Stimulated activated CD8-positive, alpha-beta memory T cell treated with anti-CD3 and anti-CD28 coated beads, Interleukin-4, amount 100 ng/mL, for 48 hours (primary cell): ENCODE results near the gene ARHGAP5.

Source experiments
- DNase-seq: peaks from one replicate; pipeline ENCODE4 v3.0.0-alpha.2; 2020

The ARHGAP5 gene

DNA sequence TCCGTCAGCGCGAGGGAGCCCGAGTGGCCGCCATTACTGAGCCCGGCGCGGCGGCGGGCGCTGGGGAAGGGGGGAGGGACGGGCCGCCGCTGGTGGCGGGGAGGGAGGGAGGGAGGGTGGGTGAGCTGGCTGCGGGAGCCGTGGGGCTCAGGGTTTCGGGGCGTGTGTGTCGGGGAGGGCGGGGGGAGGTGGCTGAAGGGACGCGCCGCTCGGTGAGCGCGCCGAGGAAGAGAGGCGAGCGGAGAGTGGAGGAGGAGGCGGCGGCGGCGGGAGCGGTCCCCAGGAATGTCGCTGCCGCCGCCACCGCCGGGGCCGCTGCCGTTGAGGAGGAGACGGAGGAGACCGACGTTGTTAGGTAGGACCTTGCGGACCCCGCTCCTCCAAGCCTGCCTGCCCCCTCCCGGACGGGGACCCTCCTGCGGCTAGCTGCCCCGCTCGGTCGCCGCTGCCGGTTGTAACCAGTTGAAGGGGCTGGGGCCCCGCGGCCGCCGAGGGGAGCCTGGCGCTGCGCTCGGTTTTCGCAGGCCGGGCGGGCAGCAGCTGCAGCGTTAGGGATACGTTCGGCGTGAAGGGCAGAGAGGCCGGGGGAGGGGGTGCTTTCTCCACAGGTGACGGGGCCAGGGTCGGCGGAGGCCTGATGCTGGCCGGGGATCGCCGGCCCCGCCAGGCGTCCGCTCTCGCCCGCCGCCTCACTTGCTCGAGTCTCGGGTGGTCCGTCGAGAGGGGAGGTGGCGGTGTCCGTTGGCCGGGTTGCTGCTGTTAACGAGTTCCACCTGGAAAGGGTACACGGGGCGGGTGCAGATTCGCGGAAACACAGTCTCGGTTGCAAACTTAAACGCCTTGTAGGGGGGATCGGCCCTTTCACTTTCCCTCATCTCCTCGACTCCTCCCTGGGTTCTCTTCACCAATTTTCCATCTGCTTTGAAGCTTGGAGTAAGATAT, at the start of gene ARHGAP5:
Gene ARHGAP5 (plus strand): TSS at position 224 of the 942 bp plus-strand sequence. CDS start 13,366 bp downstream, outside the sequence.
- DNase-seq, result peak; percentile 60

- DNase-seq, result no peak
These were observed 48.5 kb upstream of the ARHGAP5 start for GRCh38 chr14:32028599-32028998.

GRCh38 chr14:32033543-32033942, 43.6 kb upstream of the ARHGAP5 start:
- DNase-seq, result no peak

DNA sequence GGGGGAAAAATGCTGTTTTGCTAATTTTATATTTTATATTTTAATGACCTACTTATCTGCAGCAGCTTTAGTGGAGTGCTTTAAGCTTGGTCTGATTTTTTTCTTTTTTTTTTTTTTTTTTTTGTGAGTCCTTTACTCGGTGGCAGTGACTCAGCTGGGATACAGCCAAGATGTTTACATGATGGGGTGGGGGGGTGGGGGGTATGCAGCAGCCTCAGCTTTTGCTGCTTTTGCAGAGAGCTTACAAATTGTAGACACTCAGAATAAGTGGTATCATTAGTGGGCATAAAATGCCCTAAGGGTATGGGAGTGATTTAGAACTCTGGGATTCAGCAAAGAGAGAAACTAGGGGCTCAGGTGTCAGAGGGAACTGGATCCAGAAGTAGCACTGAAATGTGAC, 38.2 kb upstream of the ARHGAP5 start:
- DNase-seq, result no peak

DNA sequence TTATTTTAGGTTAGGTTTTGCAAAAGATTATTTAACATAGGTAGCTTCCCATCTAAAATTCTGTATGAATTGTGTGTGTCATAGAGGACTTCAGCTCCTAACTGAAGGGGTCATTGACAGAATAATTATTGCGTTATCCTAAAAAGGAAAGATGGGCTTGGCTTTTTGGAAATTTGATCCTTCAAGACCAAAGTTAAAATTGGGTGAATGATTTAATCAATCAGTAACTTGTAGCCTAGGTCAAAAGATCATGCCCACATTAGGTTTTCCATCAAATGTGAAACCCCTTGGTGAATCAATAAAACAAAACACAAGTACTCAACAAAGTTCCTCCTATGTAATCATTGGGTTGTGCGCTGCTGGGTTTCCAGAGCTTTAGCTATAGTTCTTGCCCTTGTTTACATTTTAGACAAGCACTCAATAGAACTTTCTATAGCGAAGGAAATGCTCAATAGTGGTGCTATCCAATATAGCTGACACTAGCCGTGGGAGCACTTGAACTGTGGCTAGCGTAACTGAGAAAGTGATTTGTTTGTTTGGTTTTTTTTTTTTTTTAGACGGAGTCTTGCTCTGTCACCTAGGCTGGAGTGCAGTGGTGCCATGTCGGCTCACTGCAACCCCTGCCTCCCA, 37.6 kb upstream of the ARHGAP5 start:
- DNase-seq, result no peak

GRCh38 chr14:32043624-32044023, 33.5 kb upstream of the ARHGAP5 start:
- no peak for DNase-seq

GRCh38 chr14:32044454-32044853, 32.6 kb upstream of the ARHGAP5 start:
- DNase-seq, result no peak

DNA sequence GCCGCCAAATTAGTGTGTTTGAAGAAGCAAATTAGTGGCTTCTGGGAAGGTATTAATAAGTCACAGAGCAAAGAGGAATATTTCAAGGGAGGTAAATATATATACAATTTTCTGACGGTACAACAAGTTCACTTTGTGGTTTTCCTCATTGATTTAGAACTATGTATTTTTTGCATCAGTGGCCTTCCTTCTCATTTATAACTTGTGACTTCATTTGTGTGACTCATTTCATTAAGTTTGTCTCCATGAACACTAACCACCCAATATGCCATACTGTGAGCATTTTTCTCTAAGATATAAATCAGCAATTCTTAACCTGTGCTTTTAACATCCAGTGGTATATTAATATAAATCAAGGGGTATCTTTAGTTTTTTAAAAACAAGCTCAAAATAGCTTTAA, 29.3 kb upstream of the ARHGAP5 start:
- no peak for DNase-seq

DNA sequence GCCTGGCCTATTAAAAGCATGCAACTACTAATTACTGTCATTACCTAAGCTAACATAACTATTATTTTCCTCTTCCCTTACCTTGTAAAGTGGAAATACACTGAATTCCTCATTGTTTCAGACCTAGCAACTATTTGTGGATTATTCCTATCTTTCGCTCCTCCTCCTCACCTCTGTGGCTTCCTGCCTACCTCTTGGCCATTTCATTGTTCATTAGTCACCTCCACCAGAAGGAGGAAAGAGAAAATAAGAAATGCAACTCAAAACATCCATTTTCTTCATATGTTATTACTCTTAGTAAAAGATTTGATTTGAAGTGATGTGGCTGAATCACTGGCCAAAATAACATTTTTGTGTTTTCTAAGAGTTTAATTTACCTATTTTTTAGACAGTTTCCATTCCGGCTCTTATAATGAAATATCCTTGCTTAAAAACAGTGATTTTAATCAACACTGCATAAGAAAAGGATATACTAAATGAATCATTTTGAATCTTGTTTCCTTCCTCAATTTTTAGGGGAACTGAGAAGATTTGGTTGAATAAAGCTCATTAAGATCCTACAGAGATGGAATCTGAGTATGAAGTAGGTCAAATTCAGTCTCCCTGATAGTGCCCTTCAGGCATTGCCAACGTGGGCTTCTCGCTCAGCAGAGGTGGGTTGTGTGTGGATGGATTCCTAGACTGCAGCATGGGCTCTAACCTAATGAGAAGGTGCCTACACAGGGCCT, 27.6 kb upstream of the ARHGAP5 start:
- DNase-seq, result no peak

DNA sequence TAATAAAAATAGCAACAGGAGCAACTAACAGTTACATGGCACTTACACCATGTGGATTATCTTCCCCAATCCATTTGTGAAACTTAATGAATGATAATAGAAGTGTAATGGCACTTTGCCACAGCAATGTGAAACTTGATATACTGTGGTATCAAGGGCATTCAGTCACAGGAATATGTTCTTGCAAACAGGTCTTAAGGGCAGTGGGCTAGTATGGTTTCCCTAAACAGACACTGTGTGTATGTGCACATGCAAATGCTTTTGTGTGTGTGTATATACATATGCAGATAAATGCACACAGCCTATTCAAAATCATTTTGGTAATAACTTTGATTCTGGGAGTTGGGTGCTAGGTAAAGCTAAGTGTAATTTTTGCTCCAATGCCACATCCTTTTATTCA, 26.2 kb upstream of the ARHGAP5 start:
- no peak for DNase-seq

- no peak for DNase-seq
These were observed 22.6 kb upstream of the ARHGAP5 start for GRCh38 chr14:32054536-32054935.

DNA sequence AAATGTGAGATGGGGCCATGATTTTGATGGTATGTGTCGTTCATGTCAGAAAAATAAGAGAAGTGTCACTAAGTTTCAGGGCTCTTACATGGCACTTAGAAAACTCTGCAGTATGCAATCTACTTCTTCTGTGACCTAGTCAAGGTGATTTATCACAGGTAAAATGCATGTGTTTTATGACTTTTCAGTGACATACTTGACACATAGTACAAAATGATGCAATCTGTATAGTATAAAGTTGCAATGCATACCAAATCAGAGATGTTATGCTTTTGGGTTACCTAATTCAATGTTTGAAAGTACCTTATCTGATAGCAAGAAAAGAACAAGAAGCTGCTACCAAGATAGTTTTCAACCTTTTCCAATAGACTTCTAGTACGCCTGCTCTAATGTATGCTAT, 21.9 kb upstream of the ARHGAP5 start:
- no peak for DNase-seq

- no peak for DNase-seq
These were observed 17.4 kb upstream of the ARHGAP5 start for GRCh38 chr14:32059702-32060101.

DNA sequence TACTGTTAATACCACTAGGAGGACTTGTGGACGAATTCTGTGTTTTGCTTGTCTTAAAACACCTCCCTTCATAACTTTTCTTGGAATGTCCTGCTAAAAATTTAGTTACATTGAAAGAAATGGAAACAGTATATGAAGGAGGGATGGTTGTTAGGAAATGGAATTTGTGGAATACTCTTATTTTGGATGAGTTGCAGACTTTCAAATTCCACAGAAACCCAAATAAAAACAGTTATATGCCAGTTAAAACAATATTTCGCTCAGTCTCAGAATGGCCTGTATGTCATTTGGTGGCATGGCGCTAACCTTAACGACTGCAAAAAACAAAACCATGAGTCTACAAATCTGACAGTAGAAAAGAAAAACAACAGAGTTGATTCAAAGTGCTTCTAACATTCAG, 12.2 kb upstream of the ARHGAP5 start:
- no peak for DNase-seq

DNA sequence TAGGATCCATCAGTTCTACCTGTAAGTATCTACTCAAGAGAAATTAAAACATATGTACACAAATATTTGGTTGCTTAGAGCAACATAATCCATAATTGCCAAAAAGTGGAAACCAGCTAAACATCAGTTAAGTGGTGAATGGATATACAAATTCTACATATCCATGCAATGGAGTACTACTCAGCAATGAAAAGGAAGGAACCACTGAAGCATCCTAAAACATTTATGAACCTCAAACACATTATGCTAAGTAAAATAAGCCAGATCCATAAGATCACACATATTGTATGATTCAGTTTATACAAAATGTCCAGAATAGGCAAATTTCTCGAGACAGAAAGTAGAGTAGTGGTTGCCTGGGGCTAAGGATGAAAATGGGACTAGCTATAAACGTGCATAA, 8.4 kb upstream of the ARHGAP5 start:
- DNase-seq, result no peak

GRCh38 chr14:32070282-32070681, 6.8 kb upstream of the ARHGAP5 start:
- DNase-seq, result no peak

GRCh38 chr14:32072676-32073075, 4.4 kb upstream of the ARHGAP5 start:
- DNase-seq, result no peak

DNA sequence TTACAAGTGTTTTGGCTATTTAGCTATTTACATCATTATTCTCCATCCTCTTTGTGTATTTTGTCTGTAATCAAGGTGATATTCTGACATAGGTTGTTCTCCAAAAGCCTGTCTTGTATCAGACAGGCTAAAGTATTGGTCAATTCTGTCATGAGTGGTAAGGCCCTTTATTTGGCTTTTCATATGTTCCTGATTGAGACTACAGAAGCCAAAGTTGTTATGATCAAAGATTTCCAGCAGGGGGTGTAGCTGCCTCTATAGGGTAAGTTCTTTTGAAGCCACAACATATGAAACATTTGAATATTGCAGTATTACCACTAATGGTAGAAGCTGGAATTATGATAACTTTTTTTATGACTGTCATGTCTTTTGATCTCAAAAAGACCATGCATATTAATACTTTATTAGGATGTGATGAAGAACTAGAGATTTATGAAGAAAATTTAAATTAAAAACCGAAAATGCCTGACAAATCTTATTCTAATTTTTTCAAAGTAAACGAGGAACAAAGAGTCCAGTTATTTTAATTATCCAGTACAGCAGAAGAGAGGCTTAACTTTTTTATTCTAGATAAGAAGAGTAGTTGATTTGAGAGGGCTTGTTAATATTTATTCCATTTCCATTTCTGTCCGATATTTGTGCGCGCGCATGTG, 3.4 kb upstream of the ARHGAP5 start:
- peak; percentile 32 for DNase-seq

GRCh38 chr14:32074887-32075572, 2.1 kb upstream of the ARHGAP5 start:
- no peak for DNase-seq

GRCh38 chr14:32075672-32076277, 1.3 kb upstream of the ARHGAP5 start:
- no peak for DNase-seq

DNA sequence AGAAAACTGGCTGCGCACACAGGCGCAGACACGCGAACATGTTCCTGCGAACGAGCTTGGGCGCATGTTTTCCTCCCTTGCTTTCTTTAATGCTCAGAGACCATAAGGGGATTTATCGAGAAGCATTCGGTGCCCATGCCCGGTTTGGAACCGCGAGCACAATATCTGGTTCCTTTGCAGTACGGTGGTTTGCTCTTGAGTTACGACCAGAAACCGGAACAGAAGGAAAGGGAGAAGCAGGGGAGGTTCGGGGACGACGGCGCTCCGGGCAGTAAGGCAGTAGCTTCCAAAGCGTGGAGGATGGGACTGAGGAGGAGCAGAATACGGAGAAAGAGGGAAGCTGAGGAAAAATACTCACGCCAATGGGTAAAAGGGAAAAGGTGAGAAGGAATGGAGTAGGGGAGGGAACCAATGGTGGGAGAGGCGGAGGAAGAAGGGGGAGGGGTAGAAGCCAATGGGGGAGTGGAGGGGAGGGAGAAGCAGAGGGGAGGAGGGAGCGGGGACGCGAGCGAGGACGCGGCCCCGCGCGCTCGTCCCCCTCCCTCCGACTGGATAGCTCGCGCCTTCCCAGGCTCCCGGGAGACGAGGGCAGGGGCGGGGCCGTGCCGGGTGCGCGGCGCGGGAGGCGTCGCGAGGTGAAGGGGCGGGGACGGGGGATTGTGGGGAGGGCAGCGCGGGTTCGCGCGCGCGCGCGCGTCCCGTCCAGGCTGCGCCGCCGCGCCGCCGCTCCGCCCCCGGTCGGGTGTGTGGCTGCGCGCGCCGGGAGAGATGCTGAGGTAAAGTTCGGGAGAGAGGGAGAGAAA, 625 bp upstream of the ARHGAP5 start:
- DNase-seq, result peak; percentile 84
